Non-pigmented ciliary epithelial cell (primary cell): ENCODE results near the gene ATRNL1.

Source experiments
- DNase-seq: peaks from one replicate; pipeline ENCODE4 v3.0.0-alpha.2; 2010; ENCODE audit warnings: low read depth

ATRNL1 gene

GRCh38 chr10:115902596-115902995 lies 809.4 kb downstream of the ATRNL1 start:
- DNase-seq = no peak

GRCh38 chr10:115903207-115903606 lies 810.0 kb downstream of the ATRNL1 start:
- DNase-seq = no peak

GRCh38 chr10:115903845-115904244 lies 810.7 kb downstream of the ATRNL1 start:
- no peak for DNase-seq

DNA sequence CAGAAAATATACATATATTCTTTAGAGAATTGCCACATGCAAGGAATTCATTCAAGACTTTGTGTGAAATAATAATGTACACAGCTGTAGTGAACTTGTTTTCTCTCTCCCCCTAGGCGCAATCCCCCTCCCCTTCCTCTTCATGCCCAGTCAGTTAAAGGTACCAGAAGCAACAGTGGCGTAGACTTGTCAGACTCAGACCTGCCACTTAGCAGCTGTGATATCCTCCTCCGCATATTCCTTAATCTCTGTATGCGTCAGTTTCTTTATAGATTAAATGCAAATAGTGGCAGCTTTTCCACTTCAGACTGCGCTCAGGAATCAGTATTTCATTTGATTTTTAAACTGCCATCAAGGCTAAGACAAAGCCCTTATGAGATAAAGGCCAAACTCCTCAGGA lies 815.9 kb downstream of the ATRNL1 start:
- DNase-seq = no peak

DNA sequence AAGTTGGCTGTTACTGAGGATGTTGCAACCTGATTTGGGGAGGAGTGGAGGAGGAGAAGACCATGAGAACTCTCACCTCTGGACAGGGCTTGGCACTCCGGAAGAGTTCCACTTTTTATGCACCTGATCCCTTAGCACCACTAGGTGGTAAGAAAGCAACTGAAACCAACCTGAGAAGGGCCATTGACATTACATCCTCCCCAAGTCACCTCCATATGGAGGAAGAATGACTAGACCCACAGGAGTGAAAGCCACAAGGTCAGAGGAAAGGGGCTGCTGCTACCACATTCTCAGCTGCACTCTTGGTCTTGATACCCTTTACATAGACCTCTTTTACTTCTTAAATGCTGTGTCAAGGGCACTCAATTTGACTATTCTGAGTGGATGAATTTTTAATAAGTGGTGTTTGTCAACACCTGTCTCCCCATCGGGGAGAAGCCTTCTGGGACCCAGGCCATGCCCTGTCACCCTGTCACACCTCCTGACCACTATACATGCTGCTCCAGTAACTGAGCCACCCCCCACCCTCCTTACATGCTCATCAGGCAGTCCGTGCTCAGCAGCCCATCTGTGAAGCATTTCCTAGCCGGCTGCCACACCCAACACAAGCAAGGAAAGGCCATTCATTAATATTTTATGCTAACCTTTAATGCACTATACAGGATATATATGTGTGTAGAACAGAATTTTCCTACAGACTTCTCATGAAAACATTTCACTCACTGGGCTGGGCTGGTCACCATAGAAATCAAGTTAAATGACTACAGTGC lies 817.0 kb downstream of the ATRNL1 start:
- DNase-seq = no peak

DNA sequence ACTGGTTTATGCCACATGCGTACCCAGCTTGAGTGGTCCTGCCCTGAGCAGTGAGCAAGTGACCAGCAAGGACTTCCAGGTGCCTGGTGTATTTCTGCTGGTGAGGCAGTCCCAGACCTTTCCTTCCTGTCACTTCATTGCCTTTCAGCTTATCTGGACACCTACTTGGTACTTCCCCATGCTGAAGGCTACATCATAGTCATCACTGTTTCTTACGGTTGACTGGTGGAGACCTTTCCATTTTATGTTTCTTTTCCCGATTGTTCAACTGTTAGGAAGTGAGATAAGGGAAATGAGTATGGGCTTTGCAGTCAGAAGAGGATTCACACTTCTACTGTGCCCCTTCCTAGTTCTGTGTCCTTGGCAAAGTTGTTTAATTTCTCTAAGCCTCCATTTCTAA lies 821.3 kb downstream of the ATRNL1 start:
- DNase-seq = no peak

GRCh38 chr10:115915429-115915828 lies 822.3 kb downstream of the ATRNL1 start:
- no peak for DNase-seq

DNA sequence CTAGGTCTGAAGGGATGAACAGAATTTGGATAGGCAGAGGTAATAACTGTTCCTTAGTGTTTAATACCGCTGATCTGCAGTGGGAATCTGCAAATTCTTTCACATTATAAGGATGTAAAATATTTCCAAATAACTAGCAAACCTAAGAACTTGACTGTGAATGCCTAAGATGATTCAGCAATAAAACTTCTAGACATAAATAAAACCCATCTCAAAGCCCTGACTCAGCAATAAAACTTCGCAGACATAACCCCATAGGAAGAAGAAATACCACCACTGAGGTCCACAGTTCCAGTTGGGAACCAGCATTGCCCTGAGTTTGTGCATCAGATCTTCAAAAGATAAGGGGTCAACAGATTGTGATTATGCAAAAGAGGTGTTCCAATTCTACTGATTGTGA lies 825.6 kb downstream of the ATRNL1 start:
- peak; percentile 32 for DNase-seq

DNA sequence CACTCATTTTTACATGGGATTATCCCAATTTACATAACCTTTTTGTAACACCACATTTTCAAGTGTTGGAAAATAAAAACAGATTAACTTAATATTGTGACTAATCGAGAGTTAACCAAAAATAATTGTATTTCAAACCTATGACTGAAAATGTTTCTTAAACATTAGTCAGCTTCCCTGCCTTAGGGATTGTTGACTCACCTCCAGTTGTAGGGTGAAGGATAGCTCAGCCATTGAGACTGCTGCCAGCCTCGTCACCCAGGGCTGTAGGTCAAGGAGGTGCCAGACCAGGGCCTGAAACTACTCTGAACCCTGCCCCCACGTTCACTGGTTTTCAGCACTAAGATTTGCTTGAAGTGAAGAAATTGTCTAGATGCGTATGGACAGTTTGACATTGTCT lies 828.6 kb downstream of the ATRNL1 start:
- no peak for DNase-seq

GRCh38 chr10:115931309-115931708 lies 838.1 kb downstream of the ATRNL1 start:
- no peak for DNase-seq

DNA sequence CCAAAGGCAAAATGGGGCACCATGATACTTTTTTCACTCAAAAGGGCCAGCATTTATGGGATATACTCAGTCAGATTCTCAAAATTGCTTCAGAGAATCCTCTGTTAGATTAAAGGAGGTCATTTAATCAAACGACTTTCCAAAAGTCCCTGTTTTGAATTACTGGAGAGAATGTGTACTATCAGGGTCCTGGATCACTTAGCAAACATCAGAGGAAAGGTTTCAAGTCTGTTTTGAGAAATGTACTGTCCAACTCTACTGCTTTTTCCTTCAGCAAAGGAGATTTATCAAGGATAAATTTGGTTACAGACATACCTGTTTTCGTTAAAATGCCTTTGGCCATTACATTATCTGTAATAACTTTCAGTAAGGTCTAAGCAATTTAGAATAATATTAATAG lies 838.9 kb downstream of the ATRNL1 start:
- DNase-seq = no peak

DNA sequence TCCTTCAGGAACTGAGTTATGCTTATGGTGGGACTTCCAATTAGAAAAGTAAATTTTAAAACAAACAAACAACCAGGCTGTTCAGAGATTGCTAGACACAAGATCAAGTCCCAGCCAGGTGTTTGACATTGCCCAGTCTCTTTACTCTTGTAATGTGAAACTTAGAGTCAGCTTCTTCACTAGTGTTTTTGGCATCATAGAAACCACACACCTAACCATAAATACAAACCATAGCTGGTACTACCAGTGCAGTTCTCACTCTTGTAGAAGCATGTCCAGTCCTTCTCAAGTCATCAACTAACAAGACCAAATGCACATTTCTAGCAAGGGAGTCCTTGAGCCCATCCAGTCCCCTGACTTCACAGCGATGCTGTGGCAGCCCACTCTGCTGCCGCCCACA lies 839.9 kb downstream of the ATRNL1 start:
- DNase-seq = no peak

DNA sequence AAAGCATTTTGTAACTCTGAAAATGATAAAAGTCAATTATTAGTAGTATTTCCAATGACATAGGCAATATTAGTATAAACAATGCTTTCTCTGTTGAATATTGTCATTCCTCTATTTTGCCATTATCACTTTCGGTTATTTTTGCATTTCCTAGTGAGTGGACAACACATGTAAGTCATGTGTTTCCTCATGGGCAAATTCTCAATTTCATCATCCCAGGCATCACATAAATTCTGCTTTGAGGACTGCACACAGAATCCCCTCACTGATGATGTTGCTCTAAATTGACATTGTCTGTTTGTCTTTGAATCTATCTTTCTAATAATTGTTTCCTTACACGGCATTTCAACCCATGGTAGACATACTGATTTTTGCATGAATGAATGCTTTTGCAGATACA lies 842.6 kb downstream of the ATRNL1 start:
- DNase-seq = no peak

DNA sequence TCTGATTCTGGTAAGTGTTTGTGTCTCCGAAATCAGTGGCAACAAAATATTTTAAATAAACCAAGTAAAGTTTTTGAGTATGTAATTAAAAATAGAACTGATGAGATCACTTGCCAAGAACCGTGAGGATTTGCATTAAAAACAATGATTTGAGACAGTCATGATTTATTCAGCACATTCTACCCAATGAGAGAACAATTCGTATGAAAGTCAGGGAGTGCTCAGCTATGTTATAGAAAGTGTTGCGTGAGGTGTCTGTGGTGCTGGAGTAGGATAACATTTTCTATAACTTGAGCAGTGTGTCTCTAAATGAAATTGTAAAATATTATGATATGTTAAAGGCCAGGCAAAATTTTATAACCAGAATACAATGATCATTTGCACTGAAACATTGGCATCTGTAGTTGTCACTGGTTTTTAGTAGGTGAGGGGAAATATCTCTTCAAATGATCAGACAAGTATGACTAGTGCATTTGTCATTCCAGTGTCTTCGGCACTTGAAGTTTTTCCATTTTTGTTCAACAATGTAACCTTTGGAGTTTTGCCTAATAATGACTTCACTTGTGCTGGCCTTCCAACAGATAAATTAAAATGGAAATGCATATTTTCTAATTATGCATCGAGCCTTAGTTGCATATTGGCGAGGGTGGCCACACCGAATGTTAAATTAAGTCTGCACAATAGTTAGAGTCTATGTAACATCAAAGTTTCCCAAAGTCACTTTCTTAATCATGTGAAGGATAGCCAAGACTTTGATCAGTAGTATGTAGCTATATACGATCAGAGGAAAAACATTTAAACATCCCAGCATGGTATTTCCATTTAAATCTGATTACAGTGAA lies 844.0 kb downstream of the ATRNL1 start:
- DNase-seq = no peak

GRCh38 chr10:115937768-115938056 lies 844.5 kb downstream of the ATRNL1 start:
- DNase-seq = no peak

- DNase-seq = no peak
These were observed 846.1 kb downstream of the ATRNL1 start for GRCh38 chr10:115939101-115939854.

DNA sequence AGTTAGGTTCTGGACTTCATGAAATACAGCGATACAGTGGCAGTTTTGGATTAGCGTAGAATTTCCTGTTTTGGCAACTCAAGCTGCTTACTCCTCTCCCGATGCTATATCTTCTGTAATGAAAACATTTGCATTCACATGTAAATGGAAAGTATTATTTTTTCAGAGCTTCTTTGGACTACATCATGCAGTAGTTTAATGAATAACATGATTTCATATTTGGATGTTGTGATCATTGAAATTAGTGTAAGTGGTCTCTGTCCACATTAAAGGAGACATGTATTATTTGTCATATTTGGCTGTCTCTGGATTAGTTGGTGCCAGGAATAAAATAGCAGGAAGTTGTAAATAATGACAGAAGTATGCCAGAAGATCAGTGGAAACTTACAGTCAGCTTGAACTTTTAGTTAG lies 848.2 kb downstream of the ATRNL1 start:
- DNase-seq = no peak

- DNase-seq = no peak
These were observed 848.9 kb downstream of the ATRNL1 start for GRCh38 chr10:115942101-115942500.

DNA sequence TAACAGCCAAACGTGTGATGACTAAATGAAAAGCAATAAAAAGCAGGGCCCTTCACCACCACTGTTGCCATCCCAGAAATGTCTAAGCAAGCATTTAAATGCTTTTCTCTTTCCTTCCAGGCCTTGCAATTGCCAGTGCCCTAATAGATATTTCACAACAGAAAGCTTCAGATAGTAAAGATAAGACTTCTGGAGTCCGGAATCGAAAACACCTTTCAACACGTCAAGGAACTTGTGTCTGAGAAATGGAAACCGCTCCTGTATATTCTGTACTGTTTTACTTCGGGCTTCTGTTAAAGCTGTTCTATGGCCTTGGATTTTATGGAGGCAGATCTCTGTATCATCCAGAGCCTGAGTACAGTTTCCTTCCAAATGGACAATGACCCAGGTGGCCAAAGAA lies 851.4 kb downstream of the ATRNL1 start:
- no peak for DNase-seq

GRCh38 chr10:115945701-115946445 lies 852.7 kb downstream of the ATRNL1 start:
- no peak for DNase-seq

DNA sequence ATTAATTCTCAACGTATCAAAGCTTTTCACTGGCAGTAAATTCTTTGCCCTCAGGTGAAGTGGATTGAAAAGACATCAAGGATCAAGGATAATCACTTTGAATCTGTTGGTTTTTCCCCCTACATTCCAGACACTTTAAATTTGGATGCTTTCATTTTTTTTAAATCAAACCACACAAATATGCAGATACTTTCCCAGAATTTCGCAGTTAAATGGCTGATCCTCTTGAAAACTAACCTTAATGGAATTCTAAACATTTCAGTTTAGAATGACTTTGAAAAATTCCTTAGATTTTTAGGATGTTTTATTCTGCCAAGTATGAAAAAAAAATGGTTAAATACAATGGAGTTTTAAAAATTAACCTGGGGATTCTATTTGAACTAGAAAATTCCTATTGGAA lies 853.9 kb downstream of the ATRNL1 start:
- DNase-seq = no peak

DNA sequence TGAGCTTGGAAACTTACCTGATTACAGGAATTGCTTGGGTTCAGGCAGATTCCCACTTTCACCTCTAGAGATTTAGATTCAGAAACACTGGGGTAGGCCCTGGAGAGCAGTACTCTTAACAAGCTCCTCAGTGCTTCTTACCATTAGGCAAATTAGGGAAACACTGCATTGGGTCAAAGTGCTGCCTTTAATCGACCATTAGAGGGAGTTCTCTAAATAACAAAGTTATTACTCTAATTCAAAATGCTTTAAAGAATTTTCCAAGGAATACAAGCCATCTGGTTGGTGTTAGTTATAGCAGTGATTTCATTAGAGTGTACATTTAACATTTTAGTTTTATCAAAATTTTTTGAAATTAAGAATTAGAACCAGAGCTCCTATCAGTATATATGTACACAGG lies 855.3 kb downstream of the ATRNL1 start:
- no peak for DNase-seq
